NCI-H1092 treated with DMSO at 0.1 percent for 48 hours (cell line): ENCODE measurements around the gene SEC16B.

ENCODE experiments used
- DNase-seq: peaks from one replicate; lab custom pipeline; 2025; lab: John Stamatoyannopoulos, UW

SEC16B gene

DNA sequence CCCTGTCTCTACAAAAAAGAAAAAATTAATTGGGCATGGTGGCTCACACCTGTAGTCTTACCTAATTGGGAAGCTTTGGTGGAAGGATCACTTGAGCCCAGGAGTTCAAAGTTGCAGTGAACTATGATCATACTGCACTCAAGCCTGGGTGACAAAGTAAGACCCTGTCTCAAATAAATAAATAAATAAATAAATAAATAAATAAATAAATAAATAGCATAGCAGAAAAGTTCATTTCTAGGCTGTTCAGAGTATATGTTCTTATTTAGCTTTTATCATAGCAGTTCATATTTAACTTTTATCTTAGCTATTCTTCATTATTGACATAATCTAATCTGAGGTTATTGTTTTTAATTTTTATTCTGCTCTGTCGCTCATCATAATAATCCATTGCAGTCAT is 8.7 kb upstream of the SEC16B start:
- DNase-seq = no peak

GRCh38 chr1:177977141-177977540 is 7.3 kb upstream of the SEC16B start:
- DNase-seq = no peak

DNA sequence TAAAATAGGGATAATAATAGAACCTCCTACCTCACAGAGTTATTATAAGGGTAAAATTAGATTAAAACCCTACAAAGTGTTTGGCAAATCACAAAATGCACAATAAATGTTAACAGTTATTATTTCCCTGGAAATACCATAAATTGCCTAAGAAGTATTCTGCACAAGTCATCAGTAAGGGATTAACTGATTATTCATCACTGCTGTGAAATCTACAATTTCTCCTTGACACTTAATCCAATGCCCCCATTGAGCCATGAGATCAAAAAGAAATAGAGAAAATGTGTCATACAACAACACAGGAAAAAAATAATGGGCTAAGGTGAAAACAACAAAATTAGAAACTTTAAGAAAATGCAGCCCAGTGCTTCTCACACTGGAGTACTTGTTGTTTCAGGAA is 6.7 kb upstream of the SEC16B start:
- no peak for DNase-seq

DNA sequence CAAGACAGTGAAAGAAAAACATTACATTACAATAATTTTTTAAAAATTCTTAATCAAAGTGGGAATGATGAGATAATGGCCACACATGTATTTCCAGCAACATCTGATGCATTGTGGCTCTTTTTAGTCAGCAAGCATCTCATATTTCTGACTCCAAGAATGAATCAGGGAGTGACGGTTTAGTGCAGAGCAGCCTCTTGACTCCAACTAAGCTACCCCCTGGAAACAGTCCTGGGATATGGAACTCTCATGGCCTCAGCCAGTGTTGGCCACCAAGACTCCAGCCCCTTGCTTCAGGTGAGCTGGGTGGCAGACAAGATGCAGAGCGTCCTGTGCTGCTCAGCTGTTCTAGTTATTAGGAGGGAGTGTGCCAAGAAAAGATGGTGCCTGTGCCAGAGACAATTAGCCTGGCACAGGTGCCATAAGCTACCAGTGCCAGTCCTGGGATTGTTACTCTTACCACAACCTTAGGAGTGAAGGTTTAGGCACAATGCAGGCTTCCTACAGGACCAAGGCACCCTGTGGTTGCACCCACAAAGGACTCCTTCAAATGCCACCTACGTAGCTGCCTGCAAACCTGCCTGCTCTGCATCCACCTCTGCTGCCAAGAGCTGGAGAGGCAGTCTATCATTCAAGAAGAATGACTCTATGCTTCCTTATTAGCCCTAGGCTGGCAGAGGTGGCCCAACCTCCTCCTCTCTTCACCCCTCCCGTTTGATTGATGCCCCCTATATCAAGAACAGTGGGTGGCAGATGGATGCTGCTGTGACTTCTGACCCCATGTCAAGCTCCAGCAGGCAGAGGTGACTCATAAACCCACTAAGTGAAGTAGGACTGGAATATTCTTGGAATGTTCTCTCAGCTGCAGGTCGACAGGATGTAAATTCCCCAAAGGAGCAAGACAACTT is 6.0 kb upstream of the SEC16B start:
- no peak for DNase-seq

- no peak for DNase-seq
Observed at GRCh38 chr1:177973585-177973984, 3.7 kb upstream of the SEC16B start.

GRCh38 chr1:177969109-177969508 is 749 bp downstream of the SEC16B start:
- DNase-seq = no peak

DNA sequence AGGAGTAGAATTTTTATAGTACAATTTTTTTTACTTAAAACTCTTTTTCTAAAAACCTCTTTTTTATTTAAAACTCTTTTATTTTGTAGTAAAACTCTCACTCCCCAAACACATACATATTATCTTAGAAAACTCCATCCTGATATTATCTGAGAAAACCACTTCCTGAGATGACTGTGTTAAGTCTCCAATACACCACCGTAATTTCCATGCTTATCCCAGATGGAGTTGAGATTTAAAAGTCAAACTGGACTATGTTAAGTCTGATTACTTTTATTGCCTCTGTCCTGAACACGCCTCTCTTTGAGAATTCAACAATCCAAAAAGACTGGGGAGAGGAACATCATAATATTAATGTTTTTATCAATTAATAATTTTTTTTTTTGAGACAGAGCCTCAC is 3.7 kb downstream of the SEC16B start:
- no peak for DNase-seq

GRCh38 chr1:177965293-177965692 is 4.6 kb downstream of the SEC16B start:
- DNase-seq = no peak

- no peak for DNase-seq
Observed at GRCh38 chr1:177964336-177964735, 5.5 kb downstream of the SEC16B start.

DNA sequence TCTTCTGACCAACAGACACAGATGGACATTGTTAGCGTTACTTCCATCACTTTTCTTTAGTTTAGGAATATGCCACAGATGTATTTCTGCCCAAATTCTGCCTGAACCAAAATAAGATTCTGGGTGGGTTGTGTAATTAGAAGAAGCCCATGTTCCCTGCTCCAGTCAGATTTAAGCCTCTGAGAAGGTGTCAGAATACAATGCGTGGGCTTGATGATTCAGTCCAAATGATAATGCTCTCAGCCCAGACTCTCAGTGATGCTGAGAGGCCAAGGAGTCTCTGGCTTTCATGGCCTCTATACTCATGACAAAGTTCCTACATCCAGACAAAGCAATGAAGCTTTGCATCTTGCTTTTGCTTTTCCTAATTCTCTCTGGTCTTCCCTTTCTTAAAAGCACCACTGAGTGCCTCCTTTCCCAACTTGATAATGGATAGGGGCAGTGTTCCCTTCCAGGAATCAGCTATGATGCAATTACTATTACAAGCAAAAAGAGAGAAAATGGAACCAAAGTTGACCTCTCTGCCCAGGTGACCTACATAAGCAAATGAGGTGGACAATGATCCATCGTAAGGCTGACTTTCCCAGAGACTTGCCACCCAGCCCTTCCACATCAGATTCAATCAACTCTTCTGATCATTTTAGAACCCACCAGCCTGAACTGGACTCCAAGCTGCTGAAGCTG is 8.8 kb downstream of the SEC16B start:
- DNase-seq = no peak

- DNase-seq = peak; percentile 30
Observed at GRCh38 chr1:177959811-177960515, 9.9 kb downstream of the SEC16B start.

- no peak for DNase-seq
Observed at GRCh38 chr1:177958092-177958491, 11.8 kb downstream of the SEC16B start.

- DNase-seq = no peak
Observed at GRCh38 chr1:177954076-177954475, 15.8 kb downstream of the SEC16B start.

GRCh38 chr1:177953549-177953948 is 16.3 kb downstream of the SEC16B start:
- DNase-seq = no peak

DNA sequence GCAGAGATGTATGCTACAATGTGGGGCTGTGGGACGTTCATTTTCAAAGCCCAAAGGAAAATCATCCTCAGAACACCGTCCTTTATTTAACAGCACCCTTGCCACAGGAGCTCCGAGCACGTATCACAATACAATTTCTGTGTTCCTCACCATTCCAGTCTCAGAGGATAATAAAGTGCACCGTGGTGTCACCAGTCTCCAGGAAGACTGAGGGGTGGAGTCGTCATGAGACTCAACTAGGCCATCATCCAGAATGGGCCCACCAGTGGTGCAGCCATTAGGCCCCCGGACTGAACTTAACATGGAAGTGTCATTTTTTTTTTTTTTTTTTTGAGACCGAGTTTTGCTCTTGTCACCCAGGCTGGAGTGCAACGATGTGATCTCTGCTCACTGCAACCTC is 17.2 kb downstream of the SEC16B start:
- no peak for DNase-seq

DNA sequence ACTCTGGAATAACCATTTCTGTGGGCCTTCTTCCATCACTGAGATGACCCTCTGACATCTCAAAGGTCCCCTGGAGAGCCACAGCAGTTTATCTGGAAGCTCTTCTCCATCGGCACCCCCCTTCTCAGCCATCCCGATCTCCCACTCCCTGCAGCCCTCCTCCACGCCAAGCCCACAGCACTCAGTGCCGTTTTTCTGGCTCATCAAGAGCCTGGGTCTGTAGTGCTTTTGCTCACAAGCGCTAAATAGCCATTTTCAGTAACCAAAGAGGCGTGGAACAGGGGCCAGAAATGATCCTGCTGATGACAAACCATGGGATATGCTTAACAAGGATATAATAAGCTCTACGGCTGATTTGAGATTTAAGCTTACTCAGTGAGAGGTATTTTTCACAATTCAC is 17.6 kb downstream of the SEC16B start:
- no peak for DNase-seq

DNA sequence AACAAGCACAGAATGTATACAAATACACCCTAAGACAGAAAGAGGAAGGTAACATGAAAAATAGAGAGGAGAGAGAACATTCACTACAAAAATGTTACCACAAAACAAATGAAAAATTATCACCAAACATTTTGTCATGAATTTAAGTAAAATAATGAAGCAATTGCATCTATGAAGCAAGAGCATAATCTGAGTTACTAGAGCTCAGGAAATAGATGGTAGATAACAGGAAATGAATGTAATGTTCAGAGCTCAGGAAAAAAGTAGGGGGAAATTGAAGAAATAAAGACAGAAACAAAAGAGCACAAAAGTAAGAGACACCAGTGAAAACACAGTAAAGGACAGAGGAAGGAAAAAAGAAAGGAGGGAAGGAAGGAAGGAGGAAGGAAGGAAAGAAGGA is 19.4 kb downstream of the SEC16B start:
- no peak for DNase-seq

GRCh38 chr1:177948336-177948972 is 21.4 kb downstream of the SEC16B start:
- DNase-seq = peak; percentile 83

DNA sequence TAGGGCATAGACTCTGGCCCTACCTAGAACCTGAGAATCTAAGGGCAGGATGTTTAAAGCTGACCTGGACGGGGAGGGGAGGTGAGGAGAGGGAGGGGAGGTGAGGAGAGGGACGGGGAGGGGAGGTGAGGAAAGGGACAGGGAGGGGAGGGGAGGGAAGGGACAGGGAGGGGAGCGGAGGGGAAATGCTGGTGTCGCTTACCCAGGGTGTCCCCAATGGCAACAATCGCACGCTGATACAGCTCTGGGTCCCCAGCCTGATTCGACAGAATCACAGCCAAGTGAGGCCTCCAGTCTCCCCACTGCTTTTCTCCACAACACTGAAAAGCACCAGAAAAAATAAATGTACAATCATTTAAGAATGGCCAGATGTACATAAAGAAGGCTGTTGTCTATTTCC is 22.2 kb downstream of the SEC16B start:
- DNase-seq = no peak

- peak; percentile 56 for DNase-seq
Observed at GRCh38 chr1:177945943-177946650, 23.8 kb downstream of the SEC16B start.
